A549 (cell line): ENCODE data around the gene RAD9A. TPM values are rescaled to one million over a fixed set of nuclear protein-coding genes. Genes with fewer than 3 reads are reported as not detected.
A peak's percentile ranks its signal among the peaks of the same experiment; 100 is the strongest.

Experiments
- ATAC-seq, 2 experiments: fragments of 200-7000 bp in 1 of 2; fragments of >200 bp in 1 of 2; cut with Nextera tagmentation in 1 of 2; cut with Tn5 transposase in 1 of 2; 3 replicates each; pipeline versions ENCODE4 v1.8.0 to v1.9.1; 2018 to 2020; ENCODE audit warnings: mild to moderate bottlenecking in 1 of 2, moderate library complexity in 1 of 2
- CTCF ChIA-PET: fragments of 300-600 bp; sonication (Branson Sonifier 250); formaldehyde crosslinking; extraction: SDS; loops from one replicate; lab custom pipeline; 2021; ENCODE audit warnings: antibody characterized with exemption, inconsistent platforms; lab: Yijun Ruan, JAX
- POLR2A ChIA-PET: fragments of 350-600 bp; formaldehyde crosslinking; extraction: SDS; loops from one replicate; lab custom pipeline; 2021; ENCODE audit warnings: antibody characterized with exemption, inconsistent platforms; lab: Yijun Ruan, JAX
- DNase-seq, 2 experiments: peaks; one replicate each; pipeline versions ENCODE4 v3.0.0 to v3.0.0-alpha.2; 2011 to 2016; ENCODE audit warnings: low read depth in 1 of 2, low spot score in 1 of 2
- FAIRE-seq: peaks from 2 replicates; lab custom pipeline; 2011; peaks lifted over from hg19 to GRCh38; lab: Jason Lieb, UNC
- H3K27ac ChIP-seq, 2 experiments: fragments of >200 bp; sonication (Bioruptor Twin); formaldehyde crosslinking; 3 replicates each; pipeline ENCODE4 v1.5.1; 2016 to 2017
- H3K4me1 ChIP-seq: fragments of >200 bp; sonication (Bioruptor Twin); formaldehyde crosslinking; 3 replicates; pipeline ENCODE4 v1.6.1; 2016
- H3K4me2 ChIP-seq: fragments of >200 bp; sonication (Bioruptor Twin); formaldehyde crosslinking; 3 replicates; pipeline ENCODE4 v1.6.1; 2016
- H3K4me3 ChIP-seq: fragments of >200 bp; sonication (Bioruptor Twin); formaldehyde crosslinking; 3 replicates; pipeline ENCODE4 v1.5.1; 2016
- H3K9me3 ChIP-seq: fragments of >200 bp; sonication (Bioruptor Twin); formaldehyde crosslinking; 3 replicates; pipeline ENCODE4 v1.6.1; 2016
- CBX2 ChIP-seq: fragments of 200-600 bp; sonication (generic); IDR thresholded peaks from 2 replicates; pipeline ENCODE4 v1.6.1; 2016; ENCODE audit warnings: low read depth, mild to moderate bottlenecking, borderline replicate concordance
- CBX8 ChIP-seq: fragments of 200-600 bp; sonication (generic); IDR thresholded peaks from 2 replicates; pipeline ENCODE4 v1.6.1; 2016
- CEBPB ChIP-seq, 2 experiments: fragments of >200 bp in 1 of 2; sonication (Bioruptor Twin) in 1 of 2; formaldehyde crosslinking in 1 of 2; IDR thresholded peaks; 2 replicates each; pipeline ENCODE4 v1.6.1; 2012 to 2016
- ESRRA ChIP-seq: fragments of 150-350 bp; IDR thresholded peaks from 2 replicates; pipeline ENCODE4 v1.6.1; 2014; ENCODE audit warnings: mild to moderate bottlenecking, low read length, borderline replicate concordance
- GATA3 ChIP-seq: IDR thresholded peaks from 2 replicates; pipeline ENCODE4 v1.6.1; 2012; ENCODE audit warnings: borderline replicate concordance
- HDAC2 ChIP-seq: fragments of 200-600 bp; sonication (generic); IDR thresholded peaks from 2 replicates; pipeline ENCODE4 v1.6.1; 2016
- HOXB13 ChIP-seq: fragments of 250-450 bp; sonication (Bioruptor Pico); IDR thresholded peaks from 2 replicates; pipeline ENCODE4 v1.5.0; 2020; ENCODE audit warnings: low read depth, mild to moderate bottlenecking, moderate library complexity
- JUNB ChIP-seq: fragments of >200 bp; sonication (Bioruptor Twin); formaldehyde crosslinking; IDR thresholded peaks from 2 replicates; pipeline ENCODE4 v1.6.1; 2016
- KDM5A ChIP-seq: fragments of 200-600 bp; sonication (generic); IDR thresholded peaks from 2 replicates; pipeline ENCODE4 v1.6.1; 2016; ENCODE audit warnings: antibody characterized with exemption, mild to moderate bottlenecking
- MAZ ChIP-seq: fragments of 150-350 bp; IDR thresholded peaks from 2 replicates; pipeline ENCODE4 v1.6.1; 2014; ENCODE audit warnings: antibody characterized with exemption, low read depth, low read length, borderline replicate concordance
- NR3C1 ChIP-seq: fragments of >200 bp; sonication (Bioruptor Twin); formaldehyde crosslinking; IDR thresholded peaks from 3 replicates; pipeline ENCODE4 v1.6.1; 2017
- POLR2A ChIP-seq: IDR thresholded peaks from 2 replicates; pipeline ENCODE4 v1.6.1; 2012; ENCODE audit warnings: mild to moderate bottlenecking, low read length
- RAD21 ChIP-seq, 2 experiments: fragments of >200 bp in 1 of 2; sonication (Bioruptor Twin) in 1 of 2; formaldehyde crosslinking in 1 of 2; IDR thresholded peaks in 1 of 2; conservative IDR thresholded peaks in 1 of 2; 2 replicates in 1 of 2; 3 replicates in 1 of 2; pipeline ENCODE4 v1.6.1; 2012 to 2018; ENCODE audit warnings: inconsistent platforms in 1 of 2
- RARB ChIP-seq: fragments of 250-450 bp; sonication (Bioruptor Pico); IDR thresholded peaks from 2 replicates; pipeline ENCODE4 v1.8.0; 2021; ENCODE audit warnings: mild to moderate bottlenecking, moderate library complexity
- SMC3 ChIP-seq: fragments of >200 bp; sonication (Bioruptor Twin); formaldehyde crosslinking; IDR thresholded peaks from 3 replicates; pipeline ENCODE4 v1.6.1; 2018; ENCODE audit warnings: inconsistent platforms
- TP53 ChIP-seq: fragments of 250-450 bp; sonication (Bioruptor Pico); IDR thresholded peaks from 2 replicates; pipeline ENCODE4 v1.5.0; 2021; ENCODE audit warnings: mild to moderate bottlenecking, moderate library complexity
- ZNF302 ChIP-seq: fragments of 250-450 bp; sonication (Bioruptor Pico); IDR thresholded peaks from 2 replicates; pipeline ENCODE4 v1.9.0; 2021; ENCODE audit warnings: inconsistent platforms, mild to moderate bottlenecking, moderate library complexity
- WGBS: methylation state at CpG from one replicate; pipeline ENCODE4 v1.1.6; 2017; ENCODE audit errors: missing lambda C conversion rate; 5-methylcytosine and 5-hydroxymethylcytosine counted together
- polyA plus RNA-seq, 4 experiments: library from polyadenylated mRNA; depleted of rRNA in 3 of 4; stranded (reverse); fragments of >200 nt; fragmentation: RNase III in 1 of 4; extraction: RNeasy Plus Mini Kit Qiagen cat#74134 plus additional on column Dnase treatment in 1 of 4; gene quantifications; 2 replicates in 3 of 4; 3 replicates in 1 of 4; pipeline ENCODE4 v1.2.3, GENCODE V29; 2011 to 2017
- TF ChIP-seq, protein P1 (sequence below): fragments of 450-650 bp; IDR thresholded peaks from 2 replicates; pipeline ENCODE4 v1.6.1; 2014; ENCODE audit warnings: antibody characterized with exemption
- TF ChIP-seq, protein P2 (sequence below): fragments of 250-450 bp; sonication (Bioruptor Pico); IDR thresholded peaks from 2 replicates; pipeline ENCODE4 v1.5.0; 2021; ENCODE audit warnings: mild to moderate bottlenecking, moderate library complexity, borderline replicate concordance
- TF ChIP-seq, protein P3 (sequence below): fragments of 150-350 bp; IDR thresholded peaks from 2 replicates; pipeline ENCODE4 v1.6.1; 2014; ENCODE audit warnings: low read depth, mild to moderate bottlenecking, low read length

Gene RAD9A
- polyA plus RNA-seq, 2 of the 4 experiments (the other 2 are of a cell fraction) = 19.0 to 43.7 TPM

DNA sequence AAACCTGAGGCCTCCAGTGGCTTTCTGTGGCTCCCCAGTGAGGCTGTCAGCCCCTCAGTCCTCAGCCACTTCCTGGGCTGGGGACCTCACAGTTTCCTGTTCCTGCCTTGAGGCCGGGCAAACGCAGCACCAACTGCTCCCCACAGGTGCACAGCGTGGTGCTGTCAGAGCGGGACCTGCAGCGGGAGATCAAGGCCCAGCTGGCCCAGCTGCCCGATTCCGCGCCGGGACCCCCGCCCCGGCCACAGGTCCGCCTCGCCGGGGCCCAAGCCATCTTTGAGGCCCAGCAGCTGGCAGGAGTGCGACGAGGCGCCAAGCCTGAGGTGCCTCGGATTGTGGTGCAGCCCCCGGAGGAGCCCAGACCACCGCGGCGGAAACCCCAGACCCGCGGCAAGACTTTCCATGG is 17.5 kb downstream of the RAD9A start:
- DNase-seq = no peak
- Histone ChIP-seq H3K9me3 (no peaks in the 10 kb centered on the region), H3K4me2 (no peak overlapping the region), H3K4me1 (0 out of 3 replicates have a peak, but pooled peaks cover 3% of the 10 kb centered on the region), H3K4me3 (no peak overlapping the region), H3K27ac (no peak overlapping the region)
- no peak for ATAC-seq
- no peak for FAIRE-seq
- ChIA-PET CTCF (interaction anchor here (1.0 kb wide), 1 partner anchor 9 kb away, joined by 4 read pairs; no protein-coding TSS in a partner anchor), POLR2A (no interaction called here)
- 88% methylated on average over 9 of the region's 24 CpGs for whole genome bisulfite sequencing
- no peak for TF ChIP-seq CEBPB (IDR thresholded peaks at IDR 0.05)

DNA sequence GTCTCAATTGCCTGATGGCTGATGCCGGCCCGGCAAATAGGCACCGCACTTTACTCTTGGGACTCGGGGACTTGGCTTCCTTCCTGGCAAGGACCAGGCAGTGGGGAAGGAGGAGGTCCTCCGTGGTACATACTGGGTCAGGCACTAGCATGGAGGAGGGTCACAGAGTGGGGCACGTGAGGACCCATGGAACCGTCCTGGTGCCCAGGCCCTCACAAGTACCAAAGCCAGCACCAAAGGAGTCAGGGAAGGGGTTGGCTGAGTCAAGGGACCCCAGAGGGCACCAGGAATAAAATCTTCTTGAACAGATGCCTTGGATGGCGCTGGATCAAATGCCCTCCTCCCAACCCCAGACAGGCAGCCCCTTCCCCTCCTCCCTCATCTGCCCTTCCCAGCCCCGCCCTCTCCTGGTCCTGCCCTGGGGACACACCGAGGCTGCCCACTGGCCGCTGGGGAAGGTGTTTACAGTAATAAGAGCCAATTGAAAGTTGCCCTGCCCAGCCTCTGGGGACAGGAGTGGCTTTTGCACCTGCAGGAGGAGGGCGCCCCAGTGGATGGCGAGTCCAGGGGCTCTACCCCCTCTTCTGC is 18.1 kb downstream of the RAD9A start:
- WGBS = 62% methylated on average over 11 of the region's 13 CpGs
- POLR2A ChIA-PET = no interaction called here
- FAIRE-seq (no peak), ATAC-seq (peak in 1 of 2 experiments; percentile 49; a peak in 3 of 6 replicates), DNase-seq (no peak)
- no peak overlapping the region for H3K4me3 ChIP-seq
- no peak for TF ChIP-seq KDM5A
- TF ChIP-seq, protein P1, sequence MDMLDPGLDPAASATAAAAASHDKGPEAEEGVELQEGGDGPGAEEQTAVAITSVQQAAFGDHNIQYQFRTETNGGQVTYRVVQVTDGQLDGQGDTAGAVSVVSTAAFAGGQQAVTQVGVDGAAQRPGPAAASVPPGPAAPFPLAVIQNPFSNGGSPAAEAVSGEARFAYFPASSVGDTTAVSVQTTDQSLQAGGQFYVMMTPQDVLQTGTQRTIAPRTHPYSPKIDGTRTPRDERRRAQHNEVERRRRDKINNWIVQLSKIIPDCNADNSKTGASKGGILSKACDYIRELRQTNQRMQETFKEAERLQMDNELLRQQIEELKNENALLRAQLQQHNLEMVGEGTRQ = no peak
- TF ChIP-seq SMC3 = no peak
- no peak for TF ChIP-seq TP53 (CRISPR knock-in tag)
- CTCF ChIA-PET = no interaction called here
- H3K4me1 ChIP-seq = peaks cover 4% of the 10 kb centered on the region
- H3K9me3 ChIP-seq = no peaks in the 10 kb centered on the region
- no peak overlapping the region for H3K4me2 ChIP-seq
- H3K27ac ChIP-seq = no peak overlapping the region

DNA sequence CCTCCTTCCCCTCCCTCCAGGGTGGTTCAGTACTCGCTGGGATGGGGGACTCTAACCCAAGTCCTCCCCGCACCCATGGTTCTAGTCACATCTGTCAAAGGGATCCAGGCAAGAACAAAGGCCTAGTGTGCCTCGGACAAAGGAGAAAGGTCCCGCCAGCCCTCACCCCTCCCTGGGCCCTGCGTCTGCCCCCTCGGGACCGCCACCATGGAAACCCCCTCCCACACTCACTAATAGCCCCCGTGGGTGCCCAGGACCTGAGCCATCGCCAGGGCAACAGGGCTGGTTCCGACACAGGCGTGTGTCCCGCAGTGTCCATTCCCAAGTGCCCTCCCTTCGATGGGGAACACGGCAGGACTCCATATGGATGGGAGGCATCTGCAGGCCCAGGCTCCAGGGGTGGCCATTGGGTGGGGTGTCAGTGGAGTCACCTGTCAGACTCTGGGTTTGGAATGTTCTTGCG is 18.6 kb downstream of the RAD9A start:
- no peak for FAIRE-seq
- ATAC-seq = no peak
- Histone ChIP-seq H3K4me3 (no peak overlapping the region), H3K4me1 (peaks cover 9% of the 10 kb centered on the region), H3K4me2 (no peak overlapping the region), H3K9me3 (no peaks in the 10 kb centered on the region), H3K27ac (no peak overlapping the region)
- ChIA-PET CTCF (no interaction called here), POLR2A (no interaction called here)
- WGBS = 53% methylated on average over 7 of the region's 15 CpGs
- TF ChIP-seq RARB (CRISPR knock-in tag) (no peak), NR3C1 (no peak), HOXB13 (no peak), JUNB (no peak), POLR2A (no peak), MAZ (no peak), TP53 (CRISPR knock-in tag) (no peak), ZNF302 (no peak)
- no peak for DNase-seq

DNA sequence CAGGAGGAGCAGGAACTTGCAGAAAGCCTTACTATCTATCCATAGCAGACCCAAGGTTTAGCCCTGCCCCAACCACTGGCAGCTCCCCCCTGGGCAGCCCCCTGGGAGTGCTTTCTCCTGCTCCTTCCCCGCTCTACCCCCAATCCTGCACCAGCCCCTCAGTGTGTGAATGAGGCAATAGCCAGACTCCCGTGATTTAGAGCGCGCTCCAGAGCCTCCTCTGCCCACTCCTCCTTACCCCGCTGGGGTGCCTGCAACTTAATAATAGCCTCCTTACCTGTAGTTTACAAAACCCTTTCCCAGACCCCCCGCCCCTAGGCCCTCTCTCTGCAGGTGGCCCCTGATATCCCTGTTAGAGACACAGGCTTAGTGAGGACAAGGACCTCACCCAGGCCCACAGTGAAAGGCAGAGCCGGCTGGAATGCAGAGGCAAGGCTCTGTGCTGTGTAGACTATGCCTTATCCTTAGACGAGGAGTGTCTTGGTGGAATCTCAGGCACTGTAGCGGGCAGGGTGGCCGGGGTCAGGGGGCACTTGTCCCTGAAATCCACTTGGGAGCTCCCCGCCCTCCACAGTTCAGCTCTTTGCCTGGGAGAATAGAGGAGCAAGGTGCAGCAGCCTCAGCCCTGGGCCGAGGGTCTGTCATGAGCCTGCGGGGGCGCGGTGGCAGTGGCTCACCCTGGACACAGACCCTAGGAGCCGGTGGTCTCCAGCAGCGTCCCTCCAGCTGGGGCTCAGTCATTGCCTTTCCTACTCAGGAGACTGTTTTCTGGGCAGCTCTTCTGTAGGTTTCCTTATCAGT is 19.4 kb downstream of the RAD9A start:
- DNase-seq (no peak), ATAC-seq (no peak), FAIRE-seq (no peak)
- TF ChIP-seq MAZ (no peak), CBX2 (no peak), ESRRA (no peak), GATA3 (no peak), CBX8 (no peak), RAD21 (conservative IDR thresholded peaks at IDR 0.05 in 1 of 2, IDR thresholded peaks at IDR 0.05 in 1 of 2) (no peak), HDAC2 (no peak)
- TF ChIP-seq, protein P2, sequence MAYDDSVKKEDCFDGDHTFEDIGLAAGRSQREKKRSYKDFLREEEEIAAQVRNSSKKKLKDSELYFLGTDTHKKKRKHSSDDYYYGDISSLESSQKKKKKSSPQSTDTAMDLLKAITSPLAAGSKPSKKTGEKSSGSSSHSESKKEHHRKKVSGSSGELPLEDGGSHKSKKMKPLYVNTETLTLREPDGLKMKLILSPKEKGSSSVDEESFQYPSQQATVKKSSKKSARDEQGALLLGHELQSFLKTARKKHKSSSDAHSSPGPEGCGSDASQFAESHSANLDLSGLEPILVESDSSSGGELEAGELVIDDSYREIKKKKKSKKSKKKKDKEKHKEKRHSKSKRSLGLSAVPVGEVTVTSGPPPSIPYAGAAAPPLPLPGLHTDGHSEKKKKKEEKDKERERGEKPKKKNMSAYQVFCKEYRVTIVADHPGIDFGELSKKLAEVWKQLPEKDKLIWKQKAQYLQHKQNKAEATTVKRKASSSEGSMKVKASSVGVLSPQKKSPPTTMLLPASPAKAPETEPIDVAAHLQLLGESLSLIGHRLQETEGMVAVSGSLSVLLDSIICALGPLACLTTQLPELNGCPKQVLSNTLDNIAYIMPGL (CRISPR knock-in tag) = no peak
- TF ChIP-seq, protein P1 = no peak
- TF ChIP-seq, protein P3, sequence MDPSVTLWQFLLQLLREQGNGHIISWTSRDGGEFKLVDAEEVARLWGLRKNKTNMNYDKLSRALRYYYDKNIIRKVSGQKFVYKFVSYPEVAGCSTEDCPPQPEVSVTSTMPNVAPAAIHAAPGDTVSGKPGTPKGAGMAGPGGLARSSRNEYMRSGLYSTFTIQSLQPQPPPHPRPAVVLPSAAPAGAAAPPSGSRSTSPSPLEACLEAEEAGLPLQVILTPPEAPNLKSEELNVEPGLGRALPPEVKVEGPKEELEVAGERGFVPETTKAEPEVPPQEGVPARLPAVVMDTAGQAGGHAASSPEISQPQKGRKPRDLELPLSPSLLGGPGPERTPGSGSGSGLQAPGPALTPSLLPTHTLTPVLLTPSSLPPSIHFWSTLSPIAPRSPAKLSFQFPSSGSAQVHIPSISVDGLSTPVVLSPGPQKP = no peak
- CTCF ChIA-PET = interaction anchor here (4.0 kb wide), 1 partner anchor 8 kb away, joined by 36 read pairs; the partner anchor contains the start of genes PPP1CA and TBC1D10C
- no peak overlapping the region for H3K4me3 ChIP-seq
- H3K4me2 ChIP-seq = no peak overlapping the region
- no peak overlapping the region for H3K27ac ChIP-seq
- peaks cover 17% of the 10 kb centered on the region for H3K4me1 ChIP-seq
- POLR2A ChIA-PET = interaction anchor here (0.7 kb wide), 1 partner anchor 10 kb away, joined by 3 read pairs; no protein-coding TSS in a partner anchor
- WGBS = 83% methylated on average over 16 of the region's 17 CpGs
- no peaks in the 10 kb centered on the region for H3K9me3 ChIP-seq
